Measurements from ENCODE around the gene SETBP1.

SETBP1 gene

GRCh38 chr18:44912740-44913478, 232.2 kb downstream of the SETBP1 start:
- no peak for DNase-seq
- no peak overlapping the region for H3K4me3 ChIP-seq (ENCODE audit: low read depth, low read length)
- TF ChIP-seq CTCF (IDR thresholded peaks at IDR 0.05; ENCODE audit: low read depth, low read length) = no peak
- H3K27me3 ChIP-seq = no peaks in the 10 kb centered on the region
- no peaks in the 10 kb centered on the region for H3K4me1 ChIP-seq
- no peaks in the 10 kb centered on the region for H3K36me3 ChIP-seq
- no peaks in the 10 kb centered on the region for H3K9me3 ChIP-seq

- TF ChIP-seq CTCF (IDR thresholded peaks at IDR 0.05; ENCODE audit: low read depth, low read length) = no peak
- Histone ChIP-seq H3K4me1 (no peaks in the 10 kb centered on the region), H3K4me3 (ENCODE audit: low read depth, low read length) (no peak overlapping the region), H3K36me3 (no peaks in the 10 kb centered on the region), H3K9me3 (no peaks in the 10 kb centered on the region), H3K27me3 (no peaks in the 10 kb centered on the region)
- no peak for DNase-seq
These were observed 233.3 kb downstream of the SETBP1 start for GRCh38 chr18:44914028-44914427.

GRCh38 chr18:44915213-44915612, 234.5 kb downstream of the SETBP1 start:
- Histone ChIP-seq H3K27me3 (no peaks in the 10 kb centered on the region), H3K4me1 (no peaks in the 10 kb centered on the region), H3K36me3 (no peaks in the 10 kb centered on the region), H3K4me3 (ENCODE audit: low read depth, low read length) (no peak overlapping the region), H3K9me3 (no peaks in the 10 kb centered on the region)
- DNase-seq = no peak
- TF ChIP-seq CTCF (IDR thresholded peaks at IDR 0.05; ENCODE audit: low read depth, low read length) = no peak

GRCh38 chr18:44915661-44916060, 235.0 kb downstream of the SETBP1 start:
- no peak overlapping the region for H3K4me3 ChIP-seq (ENCODE audit: low read depth, low read length)
- H3K36me3 ChIP-seq = no peaks in the 10 kb centered on the region
- no peaks in the 10 kb centered on the region for H3K4me1 ChIP-seq
- H3K9me3 ChIP-seq = no peaks in the 10 kb centered on the region
- H3K27me3 ChIP-seq = no peaks in the 10 kb centered on the region
- DNase-seq = no peak
- TF ChIP-seq CTCF (IDR thresholded peaks at IDR 0.05; ENCODE audit: low read depth, low read length) = no peak

- Histone ChIP-seq H3K4me3 (ENCODE audit: low read depth, low read length) (no peak overlapping the region), H3K27me3 (no peaks in the 10 kb centered on the region), H3K36me3 (no peaks in the 10 kb centered on the region), H3K9me3 (no peaks in the 10 kb centered on the region), H3K4me1 (no peaks in the 10 kb centered on the region)
- DNase-seq = no peak
- no peak for TF ChIP-seq CTCF (IDR thresholded peaks at IDR 0.05; ENCODE audit: low read depth, low read length)
These were observed 235.9 kb downstream of the SETBP1 start for GRCh38 chr18:44916429-44917207.
